HEK293 (cell line): ENCODE results near the gene MDP1.

ENCODE experiments used
- GLIS2 ChIP-seq: fragments of 450-650 bp; formaldehyde crosslinking; IDR thresholded peaks from 2 replicates; pipeline ENCODE4 v1.5.1; 2016; ENCODE audit warnings: missing biosample characterization, missing genetic modification characterization
- KLF8 ChIP-seq: fragments of 450-650 bp; formaldehyde crosslinking; IDR thresholded peaks from 2 replicates; pipeline ENCODE4 v1.5.1; 2016; ENCODE audit warnings: missing biosample characterization, missing genetic modification characterization
- OSR2 ChIP-seq: fragments of 450-650 bp; formaldehyde crosslinking; IDR thresholded peaks from 2 replicates; pipeline ENCODE4 v1.5.1; 2016; ENCODE audit warnings: missing biosample characterization, missing genetic modification characterization
- ZBTB17 ChIP-seq: fragments of 450-650 bp; formaldehyde crosslinking; IDR thresholded peaks from 2 replicates; pipeline ENCODE4 v1.5.1; 2016; ENCODE audit warnings: missing biosample characterization, missing genetic modification characterization
- ZFP3 ChIP-seq: fragments of 450-650 bp; formaldehyde crosslinking; IDR thresholded peaks from 2 replicates; pipeline ENCODE4 v1.5.1; 2016; ENCODE audit warnings: low read depth, missing biosample characterization, missing genetic modification characterization
- ZFP37 ChIP-seq: fragments of 450-650 bp; formaldehyde crosslinking; IDR thresholded peaks from 2 replicates; pipeline ENCODE4 v1.5.1; 2016; ENCODE audit warnings: missing biosample characterization, missing genetic modification characterization
- ZNF155 ChIP-seq: fragments of 450-650 bp; formaldehyde crosslinking; IDR thresholded peaks from 2 replicates; pipeline ENCODE4 v1.5.1; 2016; ENCODE audit warnings: missing biosample characterization, missing genetic modification characterization
- ZNF211 ChIP-seq: fragments of 450-650 bp; formaldehyde crosslinking; IDR thresholded peaks from 2 replicates; pipeline ENCODE4 v1.5.1; 2016; ENCODE audit warnings: low read depth, missing biosample characterization, missing genetic modification characterization
- ZNF274 ChIP-seq, 2 experiments: fragments of 200-500 bp in 1 of 2; fragments of 450-650 bp in 1 of 2; sonication (Bioruptor generic) in 1 of 2; formaldehyde crosslinking in 1 of 2; IDR thresholded peaks; 2 replicates each; pipeline versions ENCODE4 v1.5.1 to v1.6.1; 2014 to 2016; ENCODE audit warnings: borderline replicate concordance in 1 of 2, inconsistent platforms in 1 of 2, low read length in 1 of 2, missing biosample characterization in 1 of 2, missing genetic modification characterization in 1 of 2
- ZNF292 ChIP-seq: fragments of 450-650 bp; formaldehyde crosslinking; IDR thresholded peaks from 2 replicates; pipeline ENCODE4 v1.5.1; 2016; ENCODE audit warnings: low read depth, missing biosample characterization, missing genetic modification characterization, borderline replicate concordance
- ZNF324 ChIP-seq: fragments of 450-650 bp; formaldehyde crosslinking; IDR thresholded peaks from 2 replicates; pipeline ENCODE4 v1.5.1; 2016; ENCODE audit warnings: missing biosample characterization, missing genetic modification characterization
- ZNF48 ChIP-seq: fragments of 450-650 bp; formaldehyde crosslinking; IDR thresholded peaks from 2 replicates; pipeline ENCODE4 v1.5.1; 2016; ENCODE audit warnings: missing biosample characterization, missing genetic modification characterization
- ZNF521 ChIP-seq: fragments of 450-650 bp; formaldehyde crosslinking; IDR thresholded peaks from 2 replicates; pipeline ENCODE4 v1.5.1; 2017; ENCODE audit warnings: missing biosample characterization, mild to moderate bottlenecking, missing genetic modification characterization
- ZNF530 ChIP-seq: fragments of 450-650 bp; formaldehyde crosslinking; IDR thresholded peaks from 2 replicates; pipeline ENCODE4 v1.5.1; 2016; ENCODE audit warnings: low read depth, missing biosample characterization, missing genetic modification characterization
- ZNF596 ChIP-seq: fragments of 450-650 bp; IDR thresholded peaks from 2 replicates; pipeline ENCODE4 v1.5.0; 2018; ENCODE audit warnings: missing biosample characterization, mild to moderate bottlenecking, missing genetic modification characterization, moderate library complexity
- ZNF658 ChIP-seq: fragments of 450-650 bp; formaldehyde crosslinking; IDR thresholded peaks from 2 replicates; pipeline ENCODE4; 2016; ENCODE audit warnings: missing biosample characterization, missing genetic modification characterization
- ZNF707 ChIP-seq: fragments of 450-650 bp; formaldehyde crosslinking; IDR thresholded peaks from 2 replicates; pipeline ENCODE4 v1.5.1; 2016; ENCODE audit warnings: missing biosample characterization, missing genetic modification characterization
- ZNF76 ChIP-seq: fragments of 450-650 bp; formaldehyde crosslinking; IDR thresholded peaks from 2 replicates; pipeline ENCODE4; 2016; ENCODE audit warnings: low read depth, missing biosample characterization, missing genetic modification characterization, borderline replicate concordance
- ZNF776 ChIP-seq: fragments of 450-650 bp; formaldehyde crosslinking; IDR thresholded peaks from 2 replicates; pipeline ENCODE4 v1.5.0; 2017; ENCODE audit warnings: missing biosample characterization, missing genetic modification characterization, borderline replicate concordance
- ZNF792 ChIP-seq: fragments of 450-650 bp; formaldehyde crosslinking; IDR thresholded peaks from 2 replicates; pipeline ENCODE4 v1.5.1; 2016; ENCODE audit warnings: missing biosample characterization, missing genetic modification characterization
- ZSCAN30 ChIP-seq: fragments of 450-650 bp; IDR thresholded peaks from 2 replicates; pipeline ENCODE4 v1.5.1; 2018; ENCODE audit warnings: missing biosample characterization, mild to moderate bottlenecking, missing genetic modification characterization, moderate library complexity
- TF ChIP-seq, protein P1 (sequence below): fragments of 450-650 bp; formaldehyde crosslinking; IDR thresholded peaks from 2 replicates; pipeline ENCODE4 v1.5.1; 2017; ENCODE audit warnings: missing biosample characterization, missing genetic modification characterization
- TF ChIP-seq, protein P2 (sequence below): fragments of 450-650 bp; formaldehyde crosslinking; IDR thresholded peaks from 2 replicates; pipeline ENCODE4 v1.5.1; 2016; ENCODE audit warnings: missing biosample characterization, missing genetic modification characterization, low read depth
- TF ChIP-seq, protein P3 (sequence below): fragments of 450-650 bp; formaldehyde crosslinking; IDR thresholded peaks from 2 replicates; pipeline ENCODE4; 2016; ENCODE audit warnings: missing biosample characterization, missing genetic modification characterization
- TF ChIP-seq, protein P4 (sequence below): fragments of 450-650 bp; formaldehyde crosslinking; IDR thresholded peaks from 2 replicates; pipeline ENCODE4 v1.5.1; 2016; ENCODE audit warnings: missing biosample characterization, missing genetic modification characterization
- TF ChIP-seq, protein P5 (sequence below): fragments of 450-650 bp; formaldehyde crosslinking; IDR thresholded peaks from 2 replicates; pipeline ENCODE4 v1.5.1; 2016; ENCODE audit warnings: missing biosample characterization, missing genetic modification characterization
- TF ChIP-seq, protein P6 (sequence below): fragments of 450-650 bp; formaldehyde crosslinking; IDR thresholded peaks from 2 replicates; pipeline ENCODE4 v1.5.1; 2017; ENCODE audit warnings: missing biosample characterization, missing genetic modification characterization

MDP1 gene

DNA sequence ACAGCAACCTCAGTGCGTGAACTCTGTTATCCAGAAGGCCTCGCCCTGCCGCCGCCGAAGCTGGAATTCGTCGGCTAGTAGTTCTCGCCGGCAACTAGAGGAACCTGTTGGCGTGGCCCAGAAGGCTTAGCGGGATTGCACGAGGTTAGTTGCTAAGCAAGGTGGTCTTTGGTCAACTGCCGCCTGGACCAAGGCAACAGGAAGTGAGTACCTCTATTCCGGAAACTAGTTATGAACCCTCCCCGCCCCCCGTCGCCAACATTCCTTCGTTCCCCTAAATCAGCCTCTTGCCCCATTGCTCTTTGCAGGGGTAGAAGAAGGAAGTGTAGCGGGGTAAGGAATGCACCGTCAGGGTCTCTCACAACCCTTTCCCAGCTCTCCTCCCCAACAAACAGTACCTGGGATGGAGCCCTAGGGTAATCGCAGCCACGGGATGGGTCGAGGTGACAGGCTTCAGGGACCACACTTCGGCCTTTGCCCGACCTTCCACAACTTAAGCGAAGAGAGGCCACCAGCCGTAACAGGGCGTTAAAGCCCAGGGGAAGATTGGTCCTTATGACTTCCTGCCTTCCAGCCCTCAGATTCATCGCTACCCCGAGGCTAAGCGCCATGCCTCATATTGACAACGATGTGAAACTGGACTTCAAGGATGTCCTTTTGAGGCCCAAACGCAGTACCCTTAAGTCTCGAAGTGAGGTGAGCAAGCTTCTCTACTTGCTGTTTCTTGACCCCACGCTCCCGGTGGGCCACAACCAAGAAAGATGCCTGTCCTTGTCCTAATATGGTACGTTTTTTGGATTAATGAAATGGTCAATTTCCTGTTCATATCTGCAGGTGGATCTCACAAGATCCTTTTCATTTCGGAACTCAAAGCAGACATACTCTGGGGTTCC lies 17.0 kb upstream of the MDP1 start, which contains the start of gene GMPR2 (continued):
- TF ChIP-seq ZBTB17 (tag by site-specific recombination) (peak; percentile 2; the same call in 1 of the 2 replicates), KLF8 (tag by site-specific recombination) (0 out of 2 replicates have a peak, but pooled peaks have one; percentile 7), ZNF596 (tag by site-specific recombination) (no peak), ZNF155 (tag by site-specific recombination) (no peak), ZNF792 (tag by site-specific recombination) (no peak), ZSCAN30 (tag by site-specific recombination) (0 out of 2 replicates have a peak, but pooled peaks have one; percentile 13), ZNF530 (tag by site-specific recombination) (no peak), GLIS2 (no peak), ZNF521 (tag by site-specific recombination) (no peak), ZFP3 (tag by site-specific recombination) (no peak), ZNF292 (no peak), ZNF324 (no peak), ZNF76 (peak; percentile 83), ZNF211 (tag by site-specific recombination) (no peak), ZNF274 (IDR thresholded peaks at IDR 0.05; ENCODE audit: low read length) (no peak), ZNF274 (tag by site-specific recombination; IDR thresholded peaks at IDR 0.05; ENCODE audit: borderline replicate concordance) (no peak), ZNF48 (tag by site-specific recombination) (no peak), ZNF707 (tag by site-specific recombination) (no peak), ZFP37 (tag by site-specific recombination) (no peak), ZNF776 (tag by site-specific recombination) (no peak), ZNF658 (no peak), OSR2 (no peak)
- TF ChIP-seq, protein P1, sequence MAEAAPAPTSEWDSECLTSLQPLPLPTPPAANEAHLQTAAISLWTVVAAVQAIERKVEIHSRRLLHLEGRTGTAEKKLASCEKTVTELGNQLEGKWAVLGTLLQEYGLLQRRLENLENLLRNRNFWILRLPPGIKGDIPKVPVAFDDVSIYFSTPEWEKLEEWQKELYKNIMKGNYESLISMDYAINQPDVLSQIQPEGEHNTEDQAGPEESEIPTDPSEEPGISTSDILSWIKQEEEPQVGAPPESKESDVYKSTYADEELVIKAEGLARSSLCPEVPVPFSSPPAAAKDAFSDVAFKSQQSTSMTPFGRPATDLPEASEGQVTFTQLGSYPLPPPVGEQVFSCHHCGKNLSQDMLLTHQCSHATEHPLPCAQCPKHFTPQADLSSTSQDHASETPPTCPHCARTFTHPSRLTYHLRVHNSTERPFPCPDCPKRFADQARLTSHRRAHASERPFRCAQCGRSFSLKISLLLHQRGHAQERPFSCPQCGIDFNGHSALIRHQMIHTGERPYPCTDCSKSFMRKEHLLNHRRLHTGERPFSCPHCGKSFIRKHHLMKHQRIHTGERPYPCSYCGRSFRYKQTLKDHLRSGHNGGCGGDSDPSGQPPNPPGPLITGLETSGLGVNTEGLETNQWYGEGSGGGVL: no peak
- TF ChIP-seq, protein P2, sequence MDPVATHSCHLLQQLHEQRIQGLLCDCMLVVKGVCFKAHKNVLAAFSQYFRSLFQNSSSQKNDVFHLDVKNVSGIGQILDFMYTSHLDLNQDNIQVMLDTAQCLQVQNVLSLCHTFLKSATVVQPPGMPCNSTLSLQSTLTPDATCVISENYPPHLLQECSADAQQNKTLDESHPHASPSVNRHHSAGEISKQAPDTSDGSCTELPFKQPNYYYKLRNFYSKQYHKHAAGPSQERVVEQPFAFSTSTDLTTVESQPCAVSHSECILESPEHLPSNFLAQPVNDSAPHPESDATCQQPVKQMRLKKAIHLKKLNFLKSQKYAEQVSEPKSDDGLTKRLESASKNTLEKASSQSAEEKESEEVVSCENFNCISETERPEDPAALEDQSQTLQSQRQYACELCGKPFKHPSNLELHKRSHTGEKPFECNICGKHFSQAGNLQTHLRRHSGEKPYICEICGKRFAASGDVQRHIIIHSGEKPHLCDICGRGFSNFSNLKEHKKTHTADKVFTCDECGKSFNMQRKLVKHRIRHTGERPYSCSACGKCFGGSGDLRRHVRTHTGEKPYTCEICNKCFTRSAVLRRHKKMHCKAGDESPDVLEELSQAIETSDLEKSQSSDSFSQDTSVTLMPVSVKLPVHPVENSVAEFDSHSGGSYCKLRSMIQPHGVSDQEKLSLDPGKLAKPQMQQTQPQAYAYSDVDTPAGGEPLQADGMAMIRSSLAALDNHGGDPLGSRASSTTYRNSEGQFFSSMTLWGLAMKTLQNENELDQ: no peak
- TF ChIP-seq, protein P3, sequence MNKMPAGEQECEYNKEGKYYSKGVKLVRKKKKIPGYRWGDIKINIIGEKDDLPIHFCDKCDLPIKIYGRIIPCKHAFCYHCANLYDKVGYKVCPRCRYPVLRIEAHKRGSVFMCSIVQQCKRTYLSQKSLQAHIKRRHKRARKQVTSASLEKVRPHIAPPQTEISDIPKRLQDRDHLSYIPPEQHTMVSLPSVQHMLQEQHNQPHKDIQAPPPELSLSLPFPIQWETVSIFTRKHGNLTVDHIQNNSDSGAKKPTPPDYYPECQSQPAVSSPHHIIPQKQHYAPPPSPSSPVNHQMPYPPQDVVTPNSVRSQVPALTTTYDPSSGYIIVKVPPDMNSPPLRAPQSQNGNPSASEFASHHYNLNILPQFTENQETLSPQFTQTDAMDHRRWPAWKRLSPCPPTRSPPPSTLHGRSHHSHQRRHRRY (tag by site-specific recombination): no peak
- TF ChIP-seq, protein P4, sequence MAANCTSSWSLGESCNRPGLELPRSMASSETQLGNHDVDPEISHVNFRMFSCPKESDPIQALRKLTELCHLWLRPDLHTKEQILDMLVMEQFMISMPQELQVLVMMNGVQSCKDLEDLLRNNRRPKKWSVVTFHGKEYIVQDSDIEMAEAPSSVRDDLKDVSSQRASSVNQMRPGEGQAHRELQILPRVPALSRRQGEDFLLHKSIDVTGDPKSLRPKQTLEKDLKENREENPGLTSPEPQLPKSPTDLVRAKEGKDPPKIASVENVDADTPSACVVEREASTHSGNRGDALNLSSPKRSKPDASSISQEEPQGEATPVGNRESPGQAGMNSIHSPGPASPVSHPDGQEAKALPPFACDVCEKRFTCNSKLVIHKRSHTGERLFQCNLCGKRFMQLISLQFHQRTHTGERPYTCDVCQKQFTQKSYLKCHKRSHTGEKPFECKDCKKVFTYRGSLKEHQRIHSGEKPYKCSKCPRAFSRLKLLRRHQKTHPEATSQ: no peak; the same call in 1 of the 2 replicates
- TF ChIP-seq, protein P5, sequence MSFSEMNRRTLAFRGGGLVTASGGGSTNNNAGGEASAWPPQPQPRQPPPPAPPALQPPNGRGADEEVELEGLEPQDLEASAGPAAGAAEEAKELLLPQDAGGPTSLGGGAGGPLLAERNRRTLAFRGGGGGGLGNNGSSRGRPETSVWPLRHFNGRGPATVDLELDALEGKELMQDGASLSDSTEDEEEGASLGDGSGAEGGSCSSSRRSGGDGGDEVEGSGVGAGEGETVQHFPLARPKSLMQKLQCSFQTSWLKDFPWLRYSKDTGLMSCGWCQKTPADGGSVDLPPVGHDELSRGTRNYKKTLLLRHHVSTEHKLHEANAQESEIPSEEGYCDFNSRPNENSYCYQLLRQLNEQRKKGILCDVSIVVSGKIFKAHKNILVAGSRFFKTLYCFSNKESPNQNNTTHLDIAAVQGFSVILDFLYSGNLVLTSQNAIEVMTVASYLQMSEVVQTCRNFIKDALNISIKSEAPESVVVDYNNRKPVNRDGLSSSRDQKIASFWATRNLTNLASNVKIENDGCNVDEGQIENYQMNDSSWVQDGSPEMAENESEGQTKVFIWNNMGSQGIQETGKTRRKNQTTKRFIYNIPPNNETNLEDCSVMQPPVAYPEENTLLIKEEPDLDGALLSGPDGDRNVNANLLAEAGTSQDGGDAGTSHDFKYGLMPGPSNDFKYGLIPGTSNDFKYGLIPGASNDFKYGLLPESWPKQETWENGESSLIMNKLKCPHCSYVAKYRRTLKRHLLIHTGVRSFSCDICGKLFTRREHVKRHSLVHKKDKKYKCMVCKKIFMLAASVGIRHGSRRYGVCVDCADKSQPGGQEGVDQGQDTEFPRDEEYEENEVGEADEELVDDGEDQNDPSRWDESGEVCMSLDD (tag by site-specific recombination): peak; percentile 60; the same call in 1 of the 2 replicates
- TF ChIP-seq, protein P6, sequence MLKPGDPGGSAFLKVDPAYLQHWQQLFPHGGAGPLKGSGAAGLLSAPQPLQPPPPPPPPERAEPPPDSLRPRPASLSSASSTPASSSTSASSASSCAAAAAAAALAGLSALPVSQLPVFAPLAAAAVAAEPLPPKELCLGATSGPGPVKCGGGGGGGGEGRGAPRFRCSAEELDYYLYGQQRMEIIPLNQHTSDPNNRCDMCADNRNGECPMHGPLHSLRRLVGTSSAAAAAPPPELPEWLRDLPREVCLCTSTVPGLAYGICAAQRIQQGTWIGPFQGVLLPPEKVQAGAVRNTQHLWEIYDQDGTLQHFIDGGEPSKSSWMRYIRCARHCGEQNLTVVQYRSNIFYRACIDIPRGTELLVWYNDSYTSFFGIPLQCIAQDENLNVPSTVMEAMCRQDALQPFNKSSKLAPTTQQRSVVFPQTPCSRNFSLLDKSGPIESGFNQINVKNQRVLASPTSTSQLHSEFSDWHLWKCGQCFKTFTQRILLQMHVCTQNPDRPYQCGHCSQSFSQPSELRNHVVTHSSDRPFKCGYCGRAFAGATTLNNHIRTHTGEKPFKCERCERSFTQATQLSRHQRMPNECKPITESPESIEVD (tag by site-specific recombination): no peak
